GM19193 (cell line): ENCODE data around the gene KCNQ5.

ENCODE experiments used
- POLR2A ChIP-seq: IDR thresholded peaks from 4 replicates; pipeline ENCODE4 v1.6.1; 2011; ENCODE audit not compliant: insufficient read depth, insufficient read length; ENCODE audit errors: extremely low read depth

Gene KCNQ5

DNA sequence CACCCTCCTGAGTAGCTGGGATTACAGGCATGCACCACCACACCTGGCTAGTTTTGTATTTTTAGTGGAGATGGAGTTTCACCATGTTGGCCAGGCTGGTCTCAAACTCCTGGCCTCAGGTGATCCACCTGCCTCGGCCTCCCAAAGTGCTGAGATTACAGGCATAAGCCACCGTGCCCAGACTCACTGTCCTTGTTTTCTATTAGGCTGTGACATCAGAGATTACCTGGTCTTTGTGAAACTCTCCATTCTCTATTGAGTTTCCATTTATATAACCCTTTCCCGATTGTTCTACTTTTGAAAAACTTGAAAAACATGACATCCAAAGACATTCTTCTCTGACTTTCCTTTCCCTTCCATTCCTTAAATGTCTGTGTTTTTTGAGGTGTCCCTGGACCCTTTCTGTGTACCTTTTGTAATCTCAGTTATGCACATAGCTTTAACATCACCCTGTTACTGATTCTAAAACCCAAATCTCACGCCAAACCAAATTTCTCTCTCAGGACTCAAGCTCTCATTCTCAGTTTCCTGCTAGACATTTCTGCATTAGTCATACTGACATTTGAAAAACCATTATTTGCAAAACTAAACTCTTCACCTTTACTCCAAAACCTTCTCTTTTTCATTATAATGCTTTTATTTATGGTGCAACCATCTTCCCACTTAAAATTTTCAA, 466.4 kb downstream of the KCNQ5 start:
- no peak for TF ChIP-seq POLR2A

DNA sequence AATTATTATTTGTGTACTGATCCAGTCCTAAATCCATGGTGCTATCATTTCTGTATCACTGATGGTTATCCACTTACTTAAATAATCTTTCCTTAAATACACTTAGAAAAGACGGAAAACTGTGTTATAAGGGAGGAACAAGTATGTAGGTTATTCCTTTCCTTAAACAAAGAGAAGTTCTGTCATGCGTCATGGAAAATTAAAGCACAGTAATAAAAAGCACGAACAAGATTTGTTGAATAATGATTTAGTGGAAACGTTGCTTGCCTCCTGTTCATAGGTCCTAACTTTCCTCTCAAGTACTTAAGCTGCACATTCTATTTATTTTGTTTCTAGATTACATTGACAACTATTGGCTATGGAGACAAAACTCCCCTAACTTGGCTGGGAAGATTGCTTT, 483.1 kb downstream of the KCNQ5 start:
- TF ChIP-seq POLR2A: no peak

DNA sequence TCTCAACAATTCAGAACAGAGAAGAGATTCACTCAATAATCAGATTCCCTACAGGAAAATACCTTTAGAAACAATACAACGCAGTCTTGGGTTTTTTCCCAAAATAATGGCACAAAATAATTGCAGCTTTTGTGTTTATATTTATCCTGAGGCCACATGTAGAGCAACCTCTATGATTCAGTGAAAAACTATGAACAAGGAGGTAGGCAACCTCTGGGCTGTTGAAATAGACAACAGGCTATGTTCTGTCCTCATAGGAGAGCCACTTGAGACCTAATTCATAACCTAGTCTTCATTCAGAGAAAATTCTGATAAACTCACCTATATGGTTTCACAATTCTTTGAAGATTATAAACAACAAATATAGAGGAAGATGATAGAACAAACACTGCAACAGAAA, 485.2 kb downstream of the KCNQ5 start:
- TF ChIP-seq POLR2A: no peak

DNA sequence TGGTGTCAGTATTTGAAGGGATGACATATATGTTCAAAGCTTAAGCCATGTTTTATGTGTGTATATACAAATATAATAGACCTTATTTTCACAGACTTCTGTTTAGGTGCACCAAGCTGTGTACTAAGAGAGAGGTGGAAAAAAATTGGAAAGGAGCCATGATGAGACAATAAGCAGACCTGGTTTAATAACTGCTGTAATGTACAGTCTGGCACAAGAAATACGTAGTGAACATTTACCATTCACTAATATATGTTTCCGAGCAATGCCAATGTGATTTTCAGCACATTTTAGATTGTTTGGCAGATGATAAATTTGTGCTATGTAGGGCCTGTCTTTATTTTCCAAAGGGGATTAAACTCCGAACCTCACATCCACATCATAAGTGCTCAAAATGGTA, 487.1 kb downstream of the KCNQ5 start:
- no peak for TF ChIP-seq POLR2A

DNA sequence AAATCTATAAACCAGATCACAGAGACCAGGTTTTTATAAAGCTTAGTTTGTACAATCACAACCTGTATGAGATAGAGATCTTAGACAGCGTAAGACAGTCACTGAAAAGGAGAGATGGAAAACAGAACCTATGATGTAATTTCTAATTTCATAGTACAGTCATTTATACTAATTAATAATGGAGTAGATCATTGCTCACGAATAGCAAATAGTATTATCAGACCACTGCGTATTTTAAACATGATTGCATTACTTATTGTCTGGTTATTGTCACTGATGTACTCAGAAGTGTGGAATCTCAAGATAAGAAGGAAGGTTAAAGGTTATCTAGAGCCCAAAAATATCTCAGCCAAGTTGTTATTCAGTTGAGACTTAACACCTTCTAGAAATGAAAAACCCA, 487.8 kb downstream of the KCNQ5 start:
- TF ChIP-seq POLR2A: no peak

DNA sequence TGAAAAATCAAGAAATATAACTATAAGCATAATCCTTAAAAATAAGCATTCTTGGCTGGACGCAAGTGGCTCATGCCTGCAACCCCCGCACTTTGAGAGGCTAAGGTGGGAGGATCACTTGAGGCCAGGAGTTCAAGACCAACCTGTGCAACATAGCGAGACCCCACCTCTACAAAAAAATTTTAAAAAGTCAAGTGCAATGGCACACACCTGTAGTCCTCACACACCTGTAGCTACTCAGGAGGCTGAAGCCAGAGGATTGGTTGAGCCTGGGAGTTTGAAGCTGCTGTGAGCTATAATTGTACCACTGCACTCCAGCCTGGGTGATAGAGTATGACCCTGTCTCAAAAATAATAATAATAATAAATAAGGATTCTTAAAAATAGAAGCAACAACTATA, 494.5 kb downstream of the KCNQ5 start:
- TF ChIP-seq POLR2A: no peak

DNA sequence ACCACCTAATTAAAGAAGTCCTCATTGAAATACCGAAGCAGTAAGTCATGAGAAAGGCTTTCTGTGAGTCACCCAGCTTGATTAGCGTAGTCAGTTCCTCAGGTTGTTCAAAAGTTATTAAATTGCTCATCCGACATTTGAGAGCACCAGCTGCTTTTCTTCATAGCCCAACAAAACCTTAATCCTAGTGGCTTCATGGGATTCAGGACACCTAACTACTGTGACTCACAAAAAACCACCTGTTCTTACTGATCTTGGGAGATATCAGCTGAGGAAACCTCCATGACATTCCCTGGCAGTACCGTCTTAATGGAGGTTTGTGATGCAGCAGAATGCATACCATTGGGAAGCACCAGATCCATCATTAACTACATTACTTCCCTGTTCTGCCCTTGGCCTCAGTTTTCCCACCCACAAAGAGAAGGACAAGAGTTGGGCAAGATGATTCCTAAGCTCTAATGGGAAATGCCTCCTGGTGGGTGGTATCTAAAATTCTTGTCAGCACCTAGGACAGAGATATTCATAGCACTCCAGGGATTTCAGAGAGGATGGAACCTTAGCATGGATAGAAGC, 499.6 kb downstream of the KCNQ5 start:
- TF ChIP-seq POLR2A: no peak

DNA sequence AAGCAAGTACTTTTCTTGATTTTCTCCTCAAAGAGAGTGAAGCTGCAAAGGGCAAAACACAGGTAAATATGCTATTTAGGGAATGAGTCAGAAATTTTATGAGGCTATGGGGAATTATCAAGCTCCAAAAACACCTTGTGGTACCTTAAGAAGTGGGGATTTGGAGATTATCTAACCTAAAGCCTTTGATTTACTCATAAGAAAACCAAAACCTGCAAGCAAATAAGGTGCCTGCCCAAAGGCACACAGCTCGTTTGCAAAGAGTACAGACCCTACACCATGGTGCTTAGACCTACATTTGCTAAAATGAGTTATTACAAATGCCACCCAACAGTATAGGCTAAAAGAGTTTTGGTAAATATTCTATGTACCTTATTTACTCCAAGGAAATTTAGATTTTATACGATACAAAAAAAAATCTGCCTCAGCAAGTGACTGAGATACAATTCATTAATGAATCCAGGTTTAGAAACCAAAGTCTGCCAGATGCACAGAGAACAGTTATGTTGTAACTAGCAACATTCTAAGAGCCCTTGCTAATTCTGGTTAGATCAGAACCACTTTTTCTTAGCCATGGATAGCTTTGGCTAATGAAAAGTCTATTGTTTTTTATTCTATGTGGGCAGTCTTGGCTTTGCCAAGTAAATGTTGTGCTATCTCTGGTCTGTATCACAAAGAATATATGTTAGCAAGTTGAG, 501.9 kb downstream of the KCNQ5 start:
- no peak for TF ChIP-seq POLR2A

DNA sequence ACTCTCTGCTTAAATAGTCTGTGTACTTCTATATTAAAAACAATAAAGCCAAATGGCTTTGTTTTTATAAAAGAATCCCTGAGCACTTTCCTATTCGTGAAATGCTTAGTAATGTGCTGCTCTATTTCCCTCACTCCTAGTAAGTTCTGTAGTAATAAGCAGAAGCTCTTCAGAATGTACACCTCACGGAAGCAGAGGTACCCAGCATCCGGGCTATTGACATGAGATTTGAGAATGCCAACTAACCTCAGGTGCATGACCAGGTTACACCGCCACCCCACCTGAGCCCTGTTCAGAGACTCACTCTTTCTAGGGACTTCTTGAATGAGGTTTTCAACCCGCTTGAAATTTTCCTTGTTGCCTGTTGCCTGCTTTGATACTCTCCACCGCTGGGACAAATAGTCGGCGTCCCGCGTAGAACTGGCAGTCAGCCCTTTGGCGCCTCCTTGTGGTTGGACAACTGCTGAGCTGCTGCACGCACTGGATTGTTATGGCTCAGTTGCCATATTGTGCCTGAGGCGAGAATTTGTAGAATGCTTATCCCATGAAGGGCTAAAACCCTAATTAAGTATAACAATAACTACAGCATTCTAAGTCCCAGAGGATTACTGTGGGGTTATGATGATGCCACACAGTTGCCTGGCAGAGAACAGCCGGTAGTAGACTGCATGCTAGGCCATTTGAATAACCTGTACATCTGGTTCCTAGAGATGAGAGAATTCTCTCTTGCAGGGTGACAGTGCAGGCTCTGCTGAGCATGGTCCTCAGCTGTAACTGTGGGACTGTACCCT, 508.0 kb downstream of the KCNQ5 start:
- TF ChIP-seq POLR2A: no peak

DNA sequence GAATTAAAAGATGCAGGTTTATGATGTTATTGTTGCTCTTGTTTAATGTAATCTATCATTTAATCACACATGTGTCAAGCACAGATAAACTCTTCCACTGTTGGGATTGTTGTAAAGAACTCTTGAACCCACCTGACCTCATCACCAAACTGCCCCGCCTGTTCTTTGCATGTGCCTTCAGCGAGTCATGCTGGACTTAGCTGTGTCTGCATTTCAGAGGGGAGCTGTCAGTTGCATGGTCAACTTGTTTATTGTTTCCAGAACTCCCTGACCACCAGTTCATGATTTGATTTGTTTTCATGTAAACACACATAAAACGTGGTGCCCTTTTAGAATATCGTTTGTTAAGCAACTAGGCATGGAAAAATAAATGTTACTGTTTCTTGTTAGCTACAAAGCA, 509.8 kb downstream of the KCNQ5 start:
- TF ChIP-seq POLR2A: no peak

DNA sequence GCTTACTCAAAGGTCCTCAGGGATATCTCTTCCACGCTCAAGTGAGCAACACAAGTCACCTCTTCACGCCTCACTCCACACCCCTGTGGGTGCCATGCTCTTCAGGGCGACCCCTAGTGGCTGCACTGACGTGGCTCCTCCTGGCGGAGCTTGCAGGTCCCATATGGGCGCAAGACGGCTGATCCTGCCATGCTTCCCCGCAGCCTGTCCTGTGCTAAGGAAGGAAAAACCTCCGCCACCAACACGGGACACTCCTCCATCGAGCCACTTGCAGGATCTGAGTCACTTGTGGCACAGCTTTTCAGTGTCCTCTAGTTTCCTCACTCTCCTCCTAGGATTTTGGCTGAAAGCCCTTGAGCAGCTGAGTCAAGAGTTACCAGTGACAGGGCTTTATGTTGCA, 512.7 kb downstream of the KCNQ5 start:
- TF ChIP-seq POLR2A: no peak

DNA sequence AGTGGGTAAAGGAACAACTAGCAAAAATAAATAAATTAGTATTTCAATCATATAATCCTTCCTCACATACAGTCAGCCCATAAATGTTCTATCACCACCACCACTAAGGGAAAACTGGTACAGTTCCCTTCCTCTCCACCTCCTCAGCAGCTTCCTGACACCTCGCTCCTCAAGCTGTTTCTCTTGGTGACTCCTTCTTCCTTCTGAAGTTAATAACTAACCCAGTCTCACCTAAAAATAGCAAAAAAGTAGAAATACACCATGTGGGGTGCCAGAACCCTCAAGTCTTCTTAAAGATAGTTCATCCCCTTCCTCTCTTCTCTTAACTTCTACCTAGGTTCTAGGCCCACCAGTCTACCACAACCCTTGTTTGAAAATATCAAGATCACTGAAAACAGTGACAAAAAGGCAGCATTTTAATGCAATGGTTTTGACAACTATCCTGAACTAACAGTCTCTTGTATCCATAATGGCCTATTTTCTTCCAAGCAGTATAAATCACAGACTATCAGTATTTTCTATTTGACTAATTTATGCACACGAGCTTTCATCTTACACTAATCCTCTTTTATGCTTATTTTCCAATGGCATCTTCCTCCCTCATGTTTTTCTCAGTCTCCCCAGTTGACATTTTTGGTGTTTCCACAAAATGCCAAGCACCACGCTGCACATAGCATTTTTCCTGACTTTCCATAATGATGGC, 518.0 kb downstream of the KCNQ5 start:
- no peak for TF ChIP-seq POLR2A

DNA sequence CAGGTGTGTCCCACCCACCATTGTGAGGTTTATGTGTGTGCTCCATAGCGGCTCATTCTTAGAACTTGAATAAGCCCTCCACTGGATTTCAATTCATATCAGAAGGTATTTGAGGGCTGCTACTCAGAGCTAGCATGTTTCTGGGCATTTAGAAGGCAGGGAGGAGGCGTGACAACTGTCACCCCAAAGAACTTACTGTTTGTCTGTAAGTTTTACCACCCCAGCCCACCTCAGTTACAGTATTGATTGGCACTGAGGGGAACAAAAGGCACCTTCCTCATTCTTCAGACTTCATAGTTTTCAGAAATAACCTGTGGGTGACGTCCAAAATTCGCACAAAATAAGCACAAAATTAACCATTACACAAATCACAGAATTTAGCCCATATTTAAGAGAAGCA, 521.7 kb downstream of the KCNQ5 start:
- TF ChIP-seq POLR2A: no peak

DNA sequence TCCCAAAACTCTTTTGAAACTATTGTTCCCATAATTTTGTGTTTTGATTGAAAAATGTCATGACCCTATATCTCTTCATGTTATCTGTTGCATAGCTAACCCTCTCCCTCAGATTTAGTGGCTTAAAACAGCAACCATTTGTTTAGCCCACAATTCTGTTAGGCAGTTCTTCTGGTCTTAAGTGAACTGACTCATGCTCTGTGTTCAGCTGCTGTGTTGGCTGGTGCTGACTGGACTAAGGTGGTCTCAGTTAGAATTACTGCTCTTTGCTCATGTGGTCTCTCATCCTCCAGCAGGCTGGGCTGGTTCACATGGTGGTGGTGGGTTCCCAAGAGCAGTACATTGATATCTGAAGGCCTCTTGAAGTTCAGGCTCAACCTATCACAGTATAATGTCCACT, 522.7 kb downstream of the KCNQ5 start:
- no peak for TF ChIP-seq POLR2A

DNA sequence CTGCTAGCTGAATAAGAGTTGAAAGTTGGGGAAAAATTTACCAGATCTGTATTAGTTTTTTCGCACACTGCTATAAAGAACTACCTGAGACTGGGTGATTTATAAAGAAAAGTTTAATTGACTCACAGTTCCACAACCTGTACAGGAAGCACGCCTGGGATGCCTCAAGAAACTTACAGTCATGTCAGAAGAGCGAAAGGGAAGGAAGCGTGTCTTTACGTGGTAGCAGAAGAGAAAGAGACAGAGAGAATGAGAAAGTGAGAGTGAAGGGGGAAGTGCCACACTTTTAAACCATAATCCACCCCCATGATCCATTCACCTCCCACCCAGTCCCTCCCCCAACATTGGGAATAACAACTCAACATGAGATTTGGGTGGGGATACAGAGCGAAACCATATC, 523.8 kb downstream of the KCNQ5 start:
- TF ChIP-seq POLR2A: no peak

DNA sequence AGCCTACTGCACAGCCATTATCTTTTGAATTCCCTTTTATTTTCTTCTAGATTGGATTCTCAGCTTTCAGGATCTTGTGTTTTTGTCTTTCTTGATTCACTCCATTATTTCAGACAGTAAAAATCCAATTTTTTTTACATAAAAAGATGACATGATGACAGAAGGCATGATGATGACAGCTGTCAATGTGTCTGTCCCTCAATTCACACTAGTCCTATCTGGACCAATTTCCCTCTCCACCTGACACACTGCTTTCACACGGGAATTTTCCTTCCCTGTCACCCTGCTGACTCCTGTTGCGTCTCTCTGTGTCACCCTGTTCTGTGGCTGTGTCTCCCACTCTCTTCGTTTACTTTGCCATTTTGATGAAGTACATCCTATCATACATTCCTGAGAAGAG, 529.9 kb downstream of the KCNQ5 start:
- no peak for TF ChIP-seq POLR2A

DNA sequence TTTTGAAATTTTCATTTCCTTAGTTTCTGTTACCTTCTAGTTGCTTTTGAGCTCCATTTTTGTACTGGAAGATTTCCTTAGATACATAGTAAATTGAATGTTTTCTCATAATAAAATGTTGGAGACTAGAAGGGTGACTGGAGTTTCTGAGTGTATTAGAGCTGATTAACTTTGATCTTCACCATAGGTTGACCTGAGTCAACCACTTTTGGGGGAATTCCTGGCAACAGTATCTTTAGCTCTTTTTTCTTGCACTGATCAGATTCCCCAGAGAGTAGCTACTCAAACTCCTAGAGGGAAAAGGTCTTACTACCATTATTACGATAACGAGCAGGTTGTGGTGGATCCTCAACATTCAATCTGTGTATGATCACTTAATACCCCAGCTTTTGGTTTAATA, 530.7 kb downstream of the KCNQ5 start:
- TF ChIP-seq POLR2A: no peak
